Mesendoderm (in vitro differentiated cells): ENCODE measurements around the gene AAMP.
A peak's percentile ranks its signal among the peaks of the same experiment; 100 is the strongest.
"Not testable (repeated sequence)": the region's sequence is repeated elsewhere in the genome, so short reads cannot be mapped to it uniquely, and the experiment has no call there.

Experiments used
- DNase-seq: peaks from one replicate; pipeline ENCODE4 v3.0.0; 2013
- H2AK5ac ChIP-seq: 2 replicates; pipeline ENCODE4 v1.6.1; 2013; ENCODE audit warnings: low read length, inconsistent platforms
- H2BK120ac ChIP-seq: 2 replicates; pipeline ENCODE4 v1.6.1; 2013; ENCODE audit warnings: low read depth, mild to moderate bottlenecking, low read length, moderate library complexity, mixed read lengths
- H2BK15ac ChIP-seq: replicated peaks from 2 replicates; pipeline ENCODE4 v1.6.1; 2013; ENCODE audit warnings: low read depth, mild to moderate bottlenecking, moderate library complexity
- H2BK5ac ChIP-seq: 2 replicates; pipeline ENCODE4 v1.6.1; 2013; ENCODE audit warnings: low read length, inconsistent platforms
- H3K18ac ChIP-seq: 2 replicates; pipeline ENCODE4 v1.6.1; 2013; ENCODE audit warnings: mild to moderate bottlenecking, low read length, mixed read lengths
- H3K23ac ChIP-seq: one replicate; pipeline ENCODE4 v1.6.1; 2013; ENCODE audit warnings: low read length
- H3K27ac ChIP-seq: 2 replicates; pipeline ENCODE4 v1.5.1; 2013; ENCODE audit warnings: low read depth, mild to moderate bottlenecking, inconsistent platforms, low read length, moderate library complexity
- H3K27me3 ChIP-seq: 2 replicates; pipeline ENCODE4 v1.6.1; 2013; ENCODE audit warnings: low read length, control low read depth, mild to moderate bottlenecking, inconsistent platforms; ENCODE audit not compliant: insufficient read depth, poor library complexity
- H3K36me3 ChIP-seq: 2 replicates; pipeline ENCODE4 v1.6.1; 2013; ENCODE audit warnings: low read length, inconsistent platforms; ENCODE audit not compliant: control insufficient read depth, insufficient read depth
- H3K4ac ChIP-seq: one replicate; pipeline ENCODE4 v1.6.1; 2013; ENCODE audit warnings: low read depth, mild to moderate bottlenecking, low read length, moderate library complexity
- H3K4me1 ChIP-seq: 2 replicates; pipeline ENCODE4 v1.6.1; 2013; ENCODE audit warnings: low read depth, low read length, inconsistent platforms; ENCODE audit not compliant: control insufficient read depth
- H3K4me2 ChIP-seq: 2 replicates; pipeline ENCODE4 v1.6.1; 2013; ENCODE audit warnings: low read length
- H3K4me3 ChIP-seq: 2 replicates; pipeline ENCODE4 v1.5.1; 2013; ENCODE audit warnings: mild to moderate bottlenecking, low read length
- H3K56ac ChIP-seq: one replicate; pipeline ENCODE4 v1.6.1; 2013; ENCODE audit warnings: low read length
- H3K79me1 ChIP-seq: 2 replicates; pipeline ENCODE4 v1.6.1; 2013; ENCODE audit warnings: low read length, inconsistent platforms
- H3K79me2 ChIP-seq: 2 replicates; pipeline ENCODE4 v1.6.1; 2013; ENCODE audit warnings: mild to moderate bottlenecking, low read length; ENCODE audit not compliant: control insufficient read depth, insufficient read depth
- H3K9ac ChIP-seq: 2 replicates; pipeline ENCODE4 v1.6.1; 2013; ENCODE audit warnings: low read length, inconsistent platforms
- H4K5ac ChIP-seq: one replicate; pipeline ENCODE4 v1.6.1; 2013; ENCODE audit warnings: low read length
- H4K8ac ChIP-seq: one replicate; pipeline ENCODE4 v1.6.1; 2013; ENCODE audit warnings: low read depth, mild to moderate bottlenecking, control low read depth, low read length, moderate library complexity
- WGBS: extraction: QIAGEN DNeasy Blood & Tissue Kit; methylation state at CpG from one replicate; pipeline ENCODE4 v1.1.7; 2013; ENCODE audit warnings: low lambda C conversion rate, missing lambda C conversion rate; ENCODE audit not compliant: insufficient coverage; ENCODE audit errors: extremely low coverage; 5-methylcytosine and 5-hydroxymethylcytosine counted together

The AAMP gene

DNA sequence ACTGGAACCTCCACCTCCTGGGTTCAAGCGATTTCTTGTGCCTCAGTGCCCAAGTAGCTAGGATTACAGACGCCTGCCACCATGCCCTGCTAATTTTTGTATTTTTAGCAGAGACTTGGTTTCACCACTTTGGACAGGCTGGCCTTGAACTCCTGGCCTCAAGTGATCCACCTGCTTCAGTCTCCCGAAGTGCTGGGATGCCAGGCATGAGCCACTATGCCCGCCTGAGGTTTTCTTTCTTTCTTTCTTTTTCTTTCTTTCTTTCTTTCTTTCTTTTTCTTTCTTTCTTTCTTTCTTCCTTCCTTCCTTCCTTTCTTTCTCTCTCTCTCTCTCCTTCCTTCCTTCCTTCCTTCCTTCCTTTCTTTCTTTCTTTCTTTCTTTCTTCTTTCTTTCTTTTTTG, 44.8 kb upstream of the AAMP start:
- H3K4me1 ChIP-seq, H3K23ac ChIP-seq, H3K56ac ChIP-seq, H3K4ac ChIP-seq, H4K5ac ChIP-seq, H3K27ac ChIP-seq, H2BK15ac ChIP-seq, H3K79me1 ChIP-seq, H3K18ac ChIP-seq, H3K4me2 ChIP-seq, H3K9ac ChIP-seq, H2BK5ac ChIP-seq, H3K79me2 ChIP-seq, DNase-seq, H3K27me3 ChIP-seq, H2AK5ac ChIP-seq, H4K8ac ChIP-seq, H2BK120ac ChIP-seq, H3K36me3 ChIP-seq, H3K4me3 ChIP-seq: not testable (repeated sequence)
- WGBS, result no CpG with 5 or more reads among the region's 4 CpGs

- Histone ChIP-seq H2BK120ac (no peak overlapping the region), H3K4me3 (no peak overlapping the region), H3K4ac (no peak overlapping the region), H2AK5ac (no peak overlapping the region), H4K8ac (no peak overlapping the region), H2BK5ac (no peak overlapping the region), H3K56ac (no peak overlapping the region), H3K9ac (no peak overlapping the region), H3K4me1 (no peaks in the 10 kb centered on the region), H2BK15ac (no peak overlapping the region), H3K79me1 (no peaks in the 10 kb centered on the region), H3K27me3 (no peaks in the 10 kb centered on the region), H3K23ac (no peak overlapping the region), H4K5ac (no peak overlapping the region), H3K27ac (no peak overlapping the region), H3K18ac (no peak overlapping the region), H3K4me2 (no peak overlapping the region), H3K36me3 (no peaks in the 10 kb centered on the region), H3K79me2 (no peaks in the 10 kb centered on the region)
- WGBS, result no CpG with 5 or more reads among the region's 1 CpG
- no peak for DNase-seq
Measured at GRCh38 chr2:218313356-218313755, 43.4 kb upstream of the AAMP start.

- no peak overlapping the region for H3K27ac ChIP-seq
- H4K8ac ChIP-seq, result no peak overlapping the region
- H3K4ac ChIP-seq, result no peak overlapping the region
- no peak overlapping the region for H3K4me3 ChIP-seq
- H3K79me2 ChIP-seq, result no peaks in the 10 kb centered on the region
- H3K4me2 ChIP-seq, result no peak overlapping the region
- H3K23ac ChIP-seq, result no peak overlapping the region
- no peak overlapping the region for H3K56ac ChIP-seq
- no peaks in the 10 kb centered on the region for H3K79me1 ChIP-seq
- H2BK120ac ChIP-seq, result no peak overlapping the region
- no peak overlapping the region for H3K18ac ChIP-seq
- no peak overlapping the region for H3K9ac ChIP-seq
- no peaks in the 10 kb centered on the region for H3K27me3 ChIP-seq
- no peak for DNase-seq
- H2BK15ac ChIP-seq, result no peak overlapping the region
- no peaks in the 10 kb centered on the region for H3K36me3 ChIP-seq
- WGBS, result no CpG with 5 or more reads among the region's 2 CpGs
- no peaks in the 10 kb centered on the region for H3K4me1 ChIP-seq
- H2AK5ac ChIP-seq, result no peak overlapping the region
- no peak overlapping the region for H2BK5ac ChIP-seq
- H4K5ac ChIP-seq, result no peak overlapping the region
Measured at GRCh38 chr2:218312267-218312756, 42.4 kb upstream of the AAMP start.

- not testable (repeated sequence) for H2BK15ac ChIP-seq, H3K79me2 ChIP-seq, H3K27me3 ChIP-seq, H3K4ac ChIP-seq, H3K4me2 ChIP-seq, H4K5ac ChIP-seq, H3K27ac ChIP-seq, H3K79me1 ChIP-seq, H3K9ac ChIP-seq, H3K4me3 ChIP-seq, H2BK120ac ChIP-seq, H4K8ac ChIP-seq, H3K23ac ChIP-seq, H2BK5ac ChIP-seq, H3K36me3 ChIP-seq, H3K4me1 ChIP-seq, H3K18ac ChIP-seq, H2AK5ac ChIP-seq
- DNase-seq, result peak; percentile 69
- no CpG with 5 or more reads among the region's 11 CpGs for WGBS
- H3K56ac ChIP-seq, result peak overlapping the region; percentile 25
Measured at GRCh38 chr2:218311541-218312266, 41.8 kb upstream of the AAMP start.

DNA sequence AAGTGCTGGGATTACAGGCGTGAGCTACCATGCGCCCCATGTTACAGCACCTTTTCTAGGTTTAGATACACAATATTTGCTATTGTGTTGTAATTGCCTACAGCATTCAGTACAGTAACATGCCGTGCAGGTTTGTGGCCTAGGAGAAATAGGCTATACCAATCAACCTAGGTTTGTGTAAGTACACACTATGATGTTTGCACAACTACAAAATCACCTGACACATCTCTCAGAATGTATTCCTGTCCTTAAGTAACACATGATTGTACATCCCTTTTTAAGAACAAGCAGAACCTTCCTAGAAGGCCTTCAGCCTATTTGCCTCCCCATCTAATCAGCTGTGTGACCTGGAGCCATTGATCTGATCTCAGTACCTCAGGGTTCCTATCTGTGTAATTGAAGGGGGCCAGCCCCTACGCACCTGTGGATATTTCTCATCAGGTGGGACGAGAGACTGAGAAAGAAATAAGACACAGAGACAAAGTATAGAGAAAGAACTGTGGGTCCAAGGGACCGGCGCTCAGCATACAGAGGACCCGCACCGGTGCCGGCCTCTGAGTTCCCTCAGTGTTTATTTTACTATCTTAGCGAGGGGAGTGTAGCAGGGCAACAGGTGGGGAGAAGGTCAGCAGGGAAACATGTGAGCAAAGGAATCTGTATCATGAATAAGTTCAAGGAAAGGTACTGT, 41.1 kb upstream of the AAMP start:
- no peak overlapping the region for H2BK120ac ChIP-seq
- no peaks in the 10 kb centered on the region for H3K27me3 ChIP-seq
- H3K4me3 ChIP-seq, result no peak overlapping the region
- no peaks in the 10 kb centered on the region for H3K79me2 ChIP-seq
- no peaks in the 10 kb centered on the region for H3K36me3 ChIP-seq
- DNase-seq, result no peak
- no peaks in the 10 kb centered on the region for H3K4me1 ChIP-seq
- no peak overlapping the region for H3K23ac ChIP-seq
- no peak overlapping the region for H3K4me2 ChIP-seq
- H2BK5ac ChIP-seq, result no peak overlapping the region
- no CpG with 5 or more reads among the region's 11 CpGs for WGBS
- no peak overlapping the region for H3K56ac ChIP-seq
- H2BK15ac ChIP-seq, result no peak overlapping the region
- H3K9ac ChIP-seq, result no peak overlapping the region
- no peaks in the 10 kb centered on the region for H3K79me1 ChIP-seq
- no peak overlapping the region for H4K5ac ChIP-seq
- H2AK5ac ChIP-seq, result no peak overlapping the region
- no peak overlapping the region for H3K18ac ChIP-seq
- no peak overlapping the region for H3K27ac ChIP-seq
- no peak overlapping the region for H3K4ac ChIP-seq
- H4K8ac ChIP-seq, result no peak overlapping the region
